HG02884 (cell line): ENCODE data around the gene MPG.

ENCODE experiments used
- ATAC-seq: cut with Tn5 transposase; IDR thresholded peaks from one replicate; pipeline ENCODE4 v1.9.1; 2021; ENCODE audit warnings: mild to moderate bottlenecking, moderate library complexity; ENCODE audit not compliant: unreplicated experiment

Gene MPG

GRCh38 chr16:83060-83603 lies 5.1 kb downstream of the MPG start:
- ATAC-seq: no peak

GRCh38 chr16:83781-84615 lies 6.0 kb downstream of the MPG start:
- no peak for ATAC-seq

- no peak for ATAC-seq
Measured at GRCh38 chr16:84718-85406, 6.8 kb downstream of the MPG start.

GRCh38 chr16:85407-85782 lies 7.4 kb downstream of the MPG start:
- no peak for ATAC-seq

- no peak for ATAC-seq
Measured at GRCh38 chr16:85865-86264, 7.8 kb downstream of the MPG start.

DNA sequence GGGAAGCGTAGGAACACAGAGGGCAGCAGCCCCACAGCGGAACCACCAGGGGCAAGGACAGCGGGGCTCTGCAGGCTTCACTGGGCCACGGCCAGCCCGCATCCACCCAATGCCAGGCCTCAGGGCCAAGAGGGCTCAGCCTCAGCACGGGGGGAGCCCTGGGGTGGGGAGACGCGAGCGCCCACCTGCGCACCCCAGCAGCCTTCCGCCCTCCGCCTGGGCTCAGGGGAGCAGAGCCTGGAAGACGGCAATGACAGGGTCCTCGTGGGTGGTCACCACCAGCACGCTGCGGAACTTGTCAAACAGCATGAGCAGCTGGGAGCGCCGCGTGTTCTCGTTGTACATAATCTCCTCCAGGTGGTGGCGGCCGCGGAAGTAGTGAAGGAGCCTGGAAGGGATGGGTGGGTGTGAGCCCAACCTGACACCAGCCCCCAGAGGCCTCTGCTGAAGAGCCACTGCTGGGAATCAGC lies 8.5 kb downstream of the MPG start:
- no peak for ATAC-seq

- ATAC-seq: no peak
Measured at GRCh38 chr16:88613-89012, 10.6 kb downstream of the MPG start.

- ATAC-seq: no peak
Measured at GRCh38 chr16:89391-90302, 11.6 kb downstream of the MPG start.

GRCh38 chr16:91484-91883 lies 13.5 kb downstream of the MPG start:
- ATAC-seq: no peak

DNA sequence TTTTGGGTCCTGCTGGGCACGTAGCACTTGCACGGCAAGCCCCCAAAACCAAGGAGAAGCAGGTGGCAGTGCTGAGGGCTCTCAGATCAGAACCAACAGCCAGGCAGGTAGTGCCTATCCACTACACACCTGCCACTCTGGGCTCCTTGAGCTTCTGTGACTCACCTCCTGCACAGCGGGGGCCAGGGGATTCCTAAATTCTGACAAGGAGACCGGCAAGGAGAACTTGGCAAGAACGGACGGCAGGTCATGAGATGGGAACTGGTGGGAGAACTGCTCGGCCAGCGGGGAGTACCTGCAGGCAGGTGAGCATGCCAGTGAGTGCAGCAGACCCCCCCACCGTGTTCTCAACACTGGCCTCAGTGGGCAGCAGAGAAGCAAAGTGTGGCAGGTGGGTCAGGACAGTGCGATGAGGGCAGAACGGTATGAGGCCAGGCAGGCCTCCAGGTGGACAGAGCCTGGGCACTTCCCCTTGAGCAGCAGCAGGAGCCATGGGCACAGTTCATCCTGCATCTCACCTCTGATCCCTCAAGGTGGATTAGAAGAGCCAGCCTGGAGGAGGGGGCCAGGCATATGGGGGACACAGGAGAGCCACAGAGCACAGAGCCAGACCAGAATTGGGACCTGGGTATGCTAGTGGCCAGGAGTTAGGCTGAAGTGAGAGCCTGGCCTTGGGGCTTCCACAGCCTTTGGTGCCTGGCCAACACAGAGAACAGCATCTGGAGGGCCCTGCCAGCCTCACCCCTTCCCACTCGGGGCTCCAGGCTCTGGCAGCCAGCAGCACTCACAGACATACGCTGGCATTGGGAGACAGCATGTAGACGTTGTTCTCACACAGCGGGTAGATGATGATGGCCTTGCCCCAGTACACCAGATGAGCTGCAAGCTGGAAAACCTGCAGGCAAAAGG lies 14.7 kb downstream of the MPG start:
- ATAC-seq: no peak

DNA sequence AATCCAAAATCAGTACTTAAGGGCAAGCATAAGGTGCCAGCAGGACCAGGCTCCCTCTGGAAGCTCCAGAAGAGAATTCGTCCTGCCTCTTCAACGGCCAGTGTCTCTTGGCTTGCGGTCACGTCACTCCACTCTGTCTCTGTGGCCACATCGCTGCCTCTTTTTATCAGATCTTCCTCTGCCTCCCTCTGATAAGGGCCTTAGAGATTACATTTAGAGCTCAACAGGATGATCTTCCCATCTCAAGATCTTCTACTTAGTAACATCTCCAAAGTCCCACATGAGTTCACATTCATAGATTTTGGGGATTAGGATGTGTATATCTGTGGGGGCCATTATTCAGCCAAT lies 16.9 kb downstream of the MPG start:
- no peak for ATAC-seq

- no peak for ATAC-seq
Measured at GRCh38 chr16:96935-97381, 18.9 kb downstream of the MPG start.

GRCh38 chr16:97822-98221 lies 19.8 kb downstream of the MPG start:
- ATAC-seq: no peak

GRCh38 chr16:100989-101388 lies 23.0 kb downstream of the MPG start:
- no peak for ATAC-seq

- no peak for ATAC-seq
Measured at GRCh38 chr16:101586-101985, 23.6 kb downstream of the MPG start.

DNA sequence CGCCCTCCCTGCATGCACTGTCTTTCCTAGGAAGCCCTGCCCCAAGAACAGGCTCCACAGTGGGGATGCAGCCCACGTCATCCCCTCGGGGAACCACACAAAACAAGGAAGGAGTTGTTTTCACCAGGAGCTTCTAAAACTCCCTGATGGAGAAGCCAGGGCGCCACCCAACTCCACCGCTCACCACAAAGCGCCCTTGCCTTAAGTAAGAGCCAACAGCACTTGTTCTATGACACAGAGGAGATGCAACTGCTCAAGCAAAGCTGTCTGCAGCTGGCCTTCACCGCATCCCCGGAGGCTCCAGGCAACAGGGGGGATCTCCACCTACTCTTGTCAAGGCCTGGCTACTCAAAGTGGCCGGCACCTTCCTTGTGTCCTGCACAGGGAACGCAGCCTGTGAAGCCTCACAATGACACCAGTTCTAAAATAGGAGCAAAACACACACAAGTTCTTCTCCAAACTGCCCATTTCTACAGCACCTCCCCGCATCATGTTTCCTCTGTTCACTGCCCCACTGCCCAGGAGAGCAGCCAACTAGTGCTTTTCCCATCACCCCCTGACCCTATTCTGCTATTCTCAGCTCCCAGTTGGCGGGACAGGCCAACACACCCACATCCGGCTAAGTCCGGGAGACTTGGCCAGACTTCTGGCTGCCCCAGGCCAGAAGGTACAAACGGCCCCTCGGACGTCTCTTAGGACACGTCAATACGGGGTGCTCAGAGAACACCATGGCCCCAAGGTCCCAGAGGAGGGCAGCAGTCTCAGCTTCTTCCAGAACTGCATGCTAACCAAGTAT lies 24.2 kb downstream of the MPG start:
- ATAC-seq: no peak

DNA sequence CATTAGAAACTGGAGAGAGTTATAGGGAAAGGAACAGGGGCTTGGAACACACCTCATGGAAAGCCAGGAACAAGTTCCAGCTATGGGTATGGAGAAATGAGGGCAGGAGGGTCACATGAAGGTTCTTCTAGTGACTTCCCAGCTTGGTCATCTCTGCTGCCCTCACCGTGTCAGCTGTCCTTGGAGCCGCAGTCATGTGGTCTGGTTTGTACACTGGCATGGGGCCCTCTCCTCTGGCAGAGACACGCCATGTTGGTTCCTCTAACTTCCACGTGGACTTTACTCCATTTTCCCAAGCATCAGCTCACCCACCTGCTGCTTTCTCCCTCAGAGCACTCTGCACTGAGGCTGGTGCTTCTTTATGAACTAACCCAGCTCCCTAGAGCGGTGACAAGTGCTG lies 26.3 kb downstream of the MPG start:
- ATAC-seq: no peak

DNA sequence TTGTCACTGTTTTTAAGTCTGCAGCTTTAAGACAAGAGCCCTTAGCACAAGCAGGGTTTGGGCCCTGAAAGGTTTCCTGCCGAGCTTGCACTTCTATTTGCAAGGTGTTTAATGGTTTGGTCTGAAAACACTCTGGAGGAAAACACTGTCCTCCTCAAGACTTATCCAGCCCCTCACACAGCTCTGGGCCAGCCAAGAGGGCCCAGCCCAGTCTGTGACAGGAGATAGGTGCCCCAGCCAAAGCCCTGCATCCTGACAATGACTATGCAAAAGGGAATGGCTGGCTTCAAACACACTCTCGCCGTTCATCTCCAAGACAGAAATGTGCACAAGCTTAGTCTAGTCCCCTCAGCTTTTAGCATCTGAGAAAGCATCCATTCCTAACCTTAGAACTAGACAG lies 26.9 kb downstream of the MPG start:
- ATAC-seq: no peak

DNA sequence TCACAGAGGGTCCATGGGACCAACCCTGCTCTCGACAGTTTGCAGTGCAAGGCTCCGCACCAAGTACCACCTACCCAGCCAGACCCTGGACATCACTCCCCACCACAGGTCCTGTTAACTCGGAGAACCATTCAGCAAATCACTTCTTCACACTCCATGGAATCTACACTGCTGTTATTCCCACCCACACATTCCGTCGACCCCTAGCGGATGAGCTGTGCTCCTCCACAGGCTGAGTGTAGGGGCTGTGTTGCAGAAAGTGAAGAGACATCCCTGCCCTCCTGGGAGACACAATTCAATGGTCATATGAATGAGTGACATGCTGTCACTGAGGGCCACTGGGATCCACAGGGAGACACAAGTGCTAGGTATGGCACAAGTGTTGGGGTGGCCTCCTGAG lies 27.5 kb downstream of the MPG start:
- ATAC-seq: no peak
